ENCODE data around the gene MACF1.
"Not testable (repeated sequence)": the region's sequence is repeated elsewhere in the genome, so short reads cannot be mapped to it uniquely, and the experiment has no call there.

DNA sequence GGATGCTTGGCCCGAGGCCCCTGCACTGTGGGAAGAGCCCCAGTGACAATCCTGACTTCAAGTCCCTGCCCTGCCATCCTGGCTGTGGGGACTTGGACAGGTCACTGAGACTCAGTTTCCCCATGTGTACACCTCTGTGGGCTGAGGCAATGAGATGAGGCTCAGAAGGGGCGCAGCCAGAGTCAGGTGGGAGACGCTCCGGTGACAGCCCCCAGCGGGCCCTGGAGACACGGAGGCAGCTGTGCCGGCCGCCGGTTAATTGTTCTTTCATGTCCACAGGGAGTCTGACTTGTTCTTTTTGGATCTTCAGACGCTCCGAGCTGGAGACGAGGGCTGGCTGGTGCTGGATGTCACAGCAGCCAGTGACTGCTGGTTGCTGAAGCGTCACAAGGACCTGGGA is 307.0 kb downstream of the MACF1 start:
- TF ChIP-seq, protein P1, sequence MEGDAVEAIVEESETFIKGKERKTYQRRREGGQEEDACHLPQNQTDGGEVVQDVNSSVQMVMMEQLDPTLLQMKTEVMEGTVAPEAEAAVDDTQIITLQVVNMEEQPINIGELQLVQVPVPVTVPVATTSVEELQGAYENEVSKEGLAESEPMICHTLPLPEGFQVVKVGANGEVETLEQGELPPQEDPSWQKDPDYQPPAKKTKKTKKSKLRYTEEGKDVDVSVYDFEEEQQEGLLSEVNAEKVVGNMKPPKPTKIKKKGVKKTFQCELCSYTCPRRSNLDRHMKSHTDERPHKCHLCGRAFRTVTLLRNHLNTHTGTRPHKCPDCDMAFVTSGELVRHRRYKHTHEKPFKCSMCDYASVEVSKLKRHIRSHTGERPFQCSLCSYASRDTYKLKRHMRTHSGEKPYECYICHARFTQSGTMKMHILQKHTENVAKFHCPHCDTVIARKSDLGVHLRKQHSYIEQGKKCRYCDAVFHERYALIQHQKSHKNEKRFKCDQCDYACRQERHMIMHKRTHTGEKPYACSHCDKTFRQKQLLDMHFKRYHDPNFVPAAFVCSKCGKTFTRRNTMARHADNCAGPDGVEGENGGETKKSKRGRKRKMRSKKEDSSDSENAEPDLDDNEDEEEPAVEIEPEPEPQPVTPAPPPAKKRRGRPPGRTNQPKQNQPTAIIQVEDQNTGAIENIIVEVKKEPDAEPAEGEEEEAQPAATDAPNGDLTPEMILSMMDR (IDR thresholded peaks at IDR 0.05) = not testable (repeated sequence)
- TF ChIP-seq EZH2phosphoT487 (IDR thresholded peaks at IDR 0.05) = not testable (repeated sequence)

Data from neural progenitor cell (in vitro differentiated cells).